GM21381 (cell line): ENCODE data around the gene SDHAF1.

Source experiments
- ATAC-seq: cut with Tn5 transposase; IDR thresholded peaks from one replicate; pipeline ENCODE4 v1.9.1; 2021; ENCODE audit warnings: mild to moderate bottlenecking, moderate library complexity; ENCODE audit not compliant: unreplicated experiment

The SDHAF1 gene

DNA sequence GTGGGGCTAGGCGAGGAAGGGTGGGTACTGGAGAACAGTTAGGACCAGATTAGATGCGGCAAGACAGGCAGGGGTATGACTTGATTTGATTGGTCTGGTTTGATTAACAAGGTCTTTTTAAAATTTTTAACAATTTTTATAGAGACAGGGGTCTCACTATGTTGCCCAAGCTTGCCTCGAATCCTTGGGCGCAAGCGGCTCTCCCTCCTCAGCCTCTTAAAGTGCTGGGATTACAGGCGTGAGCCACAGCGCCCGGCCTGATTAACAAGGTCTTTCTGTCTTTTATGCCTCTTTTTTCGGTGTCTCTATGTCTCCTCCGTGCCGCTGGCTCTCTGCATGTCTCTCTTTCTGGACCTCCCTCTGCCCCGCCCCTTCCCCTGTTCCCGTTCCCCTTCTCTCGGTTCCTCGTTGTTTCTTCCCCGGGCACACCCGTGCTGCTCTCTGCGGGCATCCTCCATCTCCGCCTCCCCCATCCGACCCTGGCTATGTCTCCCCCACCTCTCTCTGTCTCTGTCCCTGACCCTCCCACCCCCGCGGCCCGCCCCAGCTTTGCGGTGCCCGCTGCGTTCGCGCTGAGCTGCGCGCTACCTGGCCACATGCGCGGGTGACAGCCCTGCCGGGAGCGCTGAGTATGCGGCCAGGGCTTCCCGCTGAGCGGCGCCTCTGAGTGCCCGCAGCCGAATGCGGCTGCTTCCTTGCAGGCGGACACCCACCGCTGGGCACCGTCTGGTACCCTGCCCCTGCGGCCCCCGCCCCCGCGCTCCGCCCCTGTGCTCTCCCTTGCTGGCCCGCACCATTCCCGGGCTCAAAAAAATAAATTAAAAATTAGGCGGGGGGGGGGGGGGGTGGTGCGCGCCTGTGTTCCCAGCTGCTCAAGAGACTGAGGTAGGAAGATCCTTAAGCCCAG lies 8.1 kb upstream of the SDHAF1 start:
- no peak for ATAC-seq

DNA sequence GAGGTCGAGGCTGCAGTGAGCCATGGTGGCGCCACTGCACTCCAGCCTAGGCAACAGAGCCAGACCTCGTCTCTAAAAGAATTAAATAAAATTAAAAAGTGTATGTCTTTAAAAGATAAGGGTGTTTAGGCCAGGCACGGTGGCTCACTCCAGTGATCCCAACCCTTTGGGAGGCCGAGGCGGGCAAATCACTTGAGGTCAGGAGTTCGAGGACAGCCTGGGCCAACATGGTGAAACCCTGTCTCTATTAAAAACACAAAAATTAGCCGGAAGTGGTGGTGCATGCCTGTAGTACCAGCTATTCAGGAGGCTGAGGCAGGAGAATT lies 7.5 kb upstream of the SDHAF1 start:
- ATAC-seq = no peak

DNA sequence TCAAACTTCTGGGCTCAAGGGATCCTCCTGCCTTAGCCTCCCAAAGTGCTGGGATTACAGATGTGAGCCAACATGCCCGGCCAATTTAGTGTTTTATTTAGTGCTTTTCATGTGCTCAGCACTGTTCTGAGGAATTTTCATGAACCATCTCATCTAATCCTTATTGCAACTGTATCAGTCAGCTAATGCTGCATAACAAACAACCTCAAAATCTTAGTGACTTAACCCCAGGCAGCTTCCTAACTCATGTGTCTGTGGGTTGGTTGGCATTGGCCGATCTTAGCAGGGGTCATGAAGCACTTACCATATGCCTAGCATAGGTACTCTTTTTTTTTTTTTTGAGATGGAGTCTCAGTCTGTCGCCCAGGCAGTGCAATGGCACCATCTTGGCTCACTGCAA lies 6.2 kb upstream of the SDHAF1 start:
- no peak for ATAC-seq

DNA sequence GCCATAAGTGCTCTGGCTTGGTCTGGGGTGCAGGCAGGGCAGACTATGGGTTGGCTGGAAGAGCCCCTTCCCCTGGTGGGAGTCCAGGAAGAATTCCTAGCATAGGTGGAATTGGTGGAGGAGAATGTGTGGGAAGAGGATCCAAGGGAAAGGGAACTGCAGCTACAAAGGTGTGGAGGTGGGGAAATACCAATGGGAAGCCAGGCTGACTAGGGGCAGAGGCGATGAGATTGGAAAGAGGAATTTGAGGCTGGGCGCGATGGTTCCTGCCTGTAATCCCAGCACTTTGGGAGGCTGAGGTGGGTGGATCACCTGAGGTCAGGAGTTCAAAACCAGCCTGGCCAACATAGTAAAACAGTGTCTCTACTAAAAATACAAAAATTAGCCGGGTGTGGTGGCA lies 4.8 kb upstream of the SDHAF1 start:
- no peak for ATAC-seq

DNA sequence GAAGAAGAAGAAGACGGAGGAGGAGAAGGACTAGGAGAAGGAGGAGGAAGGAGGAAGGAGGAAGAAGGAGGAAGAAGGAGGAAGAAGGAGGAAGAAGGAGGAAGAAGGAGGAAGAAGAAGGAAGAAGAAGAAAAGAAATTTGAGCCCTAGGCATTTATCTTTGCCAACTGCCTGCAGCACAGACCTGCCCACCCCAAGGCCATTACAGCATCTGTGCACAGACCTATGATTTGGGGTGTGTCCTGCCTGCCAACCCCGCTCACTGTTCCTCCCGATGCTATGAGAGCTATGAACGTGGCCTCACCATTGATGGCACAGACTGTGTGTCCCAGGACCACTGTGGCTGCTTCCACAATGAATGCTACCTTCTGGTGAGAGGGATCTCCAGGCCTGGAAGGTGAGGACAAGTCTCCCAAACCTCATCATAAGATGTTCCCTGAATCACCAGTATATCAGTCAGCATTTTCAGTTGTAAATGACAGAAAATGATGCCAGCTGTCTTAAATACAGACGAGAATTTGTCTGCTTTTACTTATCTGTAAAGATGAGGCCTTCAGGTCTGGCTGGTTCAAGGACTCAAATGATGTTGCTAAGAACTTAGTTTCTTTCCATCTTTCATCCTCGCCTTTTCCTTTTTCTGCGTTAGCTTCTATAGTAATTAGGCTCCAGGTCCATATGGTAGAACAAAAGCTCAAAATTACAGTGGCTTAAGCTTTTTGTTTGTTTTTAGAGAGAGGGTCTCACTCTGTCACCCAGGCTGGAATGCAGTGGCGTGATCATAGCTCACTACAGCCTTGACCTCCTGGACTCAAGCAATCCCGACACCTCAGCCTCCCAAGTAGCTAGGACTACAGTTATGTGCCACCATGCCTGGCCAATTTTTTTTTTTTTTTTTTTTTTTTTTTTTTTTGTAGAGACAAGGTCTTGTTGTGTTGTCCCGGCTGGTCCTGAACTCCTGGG lies 3.9 kb upstream of the SDHAF1 start:
- no peak for ATAC-seq

DNA sequence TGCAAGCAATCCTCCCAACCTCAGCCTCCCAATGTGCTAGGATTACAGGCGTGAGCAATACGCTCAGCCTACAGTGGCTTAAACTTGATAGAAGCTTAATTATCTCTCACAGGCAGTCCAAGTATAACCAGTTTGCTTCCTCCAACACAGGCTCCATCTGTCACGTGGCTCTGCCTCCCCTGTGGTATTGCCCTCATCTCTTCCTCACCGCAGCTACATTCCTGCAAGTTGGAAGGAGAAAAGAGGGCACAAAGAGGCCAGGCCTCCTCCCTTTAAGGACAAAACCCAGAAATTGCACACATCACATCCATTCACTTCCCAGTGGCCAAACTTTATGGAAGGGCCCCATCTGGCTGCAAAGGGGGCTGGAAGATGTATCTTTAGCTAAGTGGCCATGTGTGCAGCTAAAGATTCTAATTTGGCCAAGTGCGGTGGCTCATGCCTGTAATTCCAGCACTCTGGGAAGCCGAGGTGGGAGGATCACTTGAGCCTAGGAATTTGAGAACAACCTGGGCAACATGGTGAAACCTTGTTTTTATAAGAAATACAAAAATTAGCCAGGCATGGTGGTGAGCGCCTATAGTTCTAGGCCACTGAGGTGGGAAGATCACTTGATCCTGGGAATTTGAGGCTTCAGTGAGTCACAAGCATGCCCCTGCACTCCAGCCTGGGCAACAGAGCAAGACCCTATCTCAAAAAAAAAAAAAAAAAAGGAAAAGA lies 3.1 kb upstream of the SDHAF1 start:
- ATAC-seq = no peak

DNA sequence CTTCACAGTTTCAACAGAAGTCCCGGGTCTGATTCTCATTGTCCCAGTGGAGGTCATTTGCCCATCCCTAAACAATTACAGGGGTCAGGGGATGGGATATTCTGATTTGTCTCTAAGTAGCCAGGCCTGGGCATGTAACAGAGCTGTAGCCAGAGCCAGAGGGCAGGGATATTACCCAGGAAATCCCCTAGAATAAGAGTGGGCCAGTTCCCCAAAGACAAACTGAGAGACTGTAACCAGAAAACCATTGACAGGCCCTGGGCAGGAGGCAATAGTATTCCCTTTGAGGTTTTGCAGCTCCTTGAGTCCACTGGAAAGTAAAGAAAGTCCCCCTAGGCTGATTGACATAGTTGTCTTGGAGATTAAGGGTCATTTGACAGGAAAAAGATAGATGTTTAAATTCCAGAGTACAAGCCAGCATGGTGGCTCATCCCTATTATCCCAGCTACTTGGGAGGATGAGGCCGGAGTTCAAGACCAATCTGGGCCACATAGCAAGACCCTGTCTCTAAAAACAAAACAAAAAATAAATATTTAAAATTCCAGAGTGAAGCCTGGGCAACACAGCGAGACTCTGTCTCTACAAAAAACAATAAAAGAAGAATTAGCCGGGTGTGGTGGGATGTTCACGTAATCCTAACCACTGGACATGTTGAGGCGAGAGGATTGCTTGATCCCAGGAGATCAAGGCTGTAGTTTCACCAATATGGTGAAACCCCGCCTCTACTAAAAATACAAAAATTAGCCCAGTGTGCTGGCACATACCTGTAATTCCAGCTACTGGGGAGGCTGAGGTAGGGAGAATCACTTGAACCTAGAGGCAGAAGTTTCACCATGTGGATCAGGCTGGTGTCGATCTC lies 1.9 kb upstream of the SDHAF1 start:
- ATAC-seq = no peak

DNA sequence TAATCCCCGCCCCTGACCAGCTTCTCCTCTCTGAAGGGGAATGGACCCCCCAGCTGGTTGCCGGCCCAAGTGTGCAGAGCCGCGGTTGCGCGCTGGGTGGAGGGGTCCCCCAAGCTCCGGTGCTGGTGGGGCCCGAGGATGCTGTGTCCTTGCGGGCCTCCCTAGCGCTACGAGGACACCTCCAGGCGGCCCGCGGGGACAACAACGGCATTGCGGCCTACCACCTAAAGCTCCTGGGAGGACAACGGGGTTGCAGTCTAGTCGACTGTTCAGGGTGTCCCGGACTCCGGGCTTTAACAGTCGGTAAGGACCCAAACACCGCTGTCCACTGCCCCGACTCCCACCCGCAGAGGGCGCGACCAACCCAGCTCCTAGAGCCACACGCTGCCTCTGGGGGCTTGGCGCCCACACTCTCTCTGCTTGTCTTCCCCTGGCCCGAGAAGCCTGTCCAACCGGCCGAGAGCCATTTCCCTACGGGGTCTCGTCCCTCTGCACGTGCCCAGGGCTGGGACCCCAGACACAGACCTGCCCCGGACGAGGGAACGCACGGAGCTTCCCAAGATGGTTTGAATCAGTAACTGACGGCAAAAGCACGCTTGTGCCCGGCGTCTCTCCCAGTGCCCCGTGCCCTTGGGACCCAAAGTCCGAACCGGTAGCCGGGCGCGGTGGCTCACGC lies 927 bp upstream of the SDHAF1 start:
- no peak for ATAC-seq

DNA sequence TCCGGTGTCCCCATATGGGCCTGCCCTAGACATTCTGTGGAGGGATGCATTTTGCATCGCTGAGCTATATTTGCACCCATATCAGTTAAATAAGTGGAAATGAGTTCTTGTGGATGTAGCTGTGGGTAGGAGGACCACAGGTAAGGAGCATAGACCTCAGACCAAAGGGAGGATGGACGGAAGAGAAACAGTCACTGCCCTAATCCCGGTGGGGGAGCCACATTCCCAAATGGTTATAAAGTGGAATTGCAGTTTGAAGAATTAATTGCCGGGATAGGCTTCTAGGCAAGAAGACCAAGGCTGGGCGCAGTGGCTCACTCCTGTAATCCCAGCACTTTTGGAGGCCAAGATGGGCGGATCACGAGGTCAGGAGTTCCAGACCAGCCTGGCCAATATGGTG lies 1.8 kb downstream of the SDHAF1 start:
- no peak for ATAC-seq

DNA sequence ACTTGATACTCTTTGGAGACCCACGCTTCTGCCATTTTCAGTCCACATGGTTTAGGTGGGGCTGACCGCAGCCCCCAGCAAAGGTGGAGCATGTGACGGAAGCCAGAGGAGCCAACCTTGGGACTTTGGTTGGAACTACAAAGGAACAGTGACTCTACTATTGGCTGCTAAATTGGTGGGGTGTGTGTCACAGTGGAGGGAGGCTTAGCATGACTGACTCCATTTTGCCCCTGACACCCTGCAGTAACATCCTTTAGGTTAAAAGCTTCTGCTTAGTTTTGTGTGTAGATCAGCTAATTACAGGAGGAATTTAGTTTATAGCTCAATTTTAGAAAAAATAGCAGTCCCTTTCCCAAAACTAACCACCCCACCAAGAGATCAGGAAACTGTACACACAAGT lies 6.6 kb downstream of the SDHAF1 start:
- no peak for ATAC-seq

DNA sequence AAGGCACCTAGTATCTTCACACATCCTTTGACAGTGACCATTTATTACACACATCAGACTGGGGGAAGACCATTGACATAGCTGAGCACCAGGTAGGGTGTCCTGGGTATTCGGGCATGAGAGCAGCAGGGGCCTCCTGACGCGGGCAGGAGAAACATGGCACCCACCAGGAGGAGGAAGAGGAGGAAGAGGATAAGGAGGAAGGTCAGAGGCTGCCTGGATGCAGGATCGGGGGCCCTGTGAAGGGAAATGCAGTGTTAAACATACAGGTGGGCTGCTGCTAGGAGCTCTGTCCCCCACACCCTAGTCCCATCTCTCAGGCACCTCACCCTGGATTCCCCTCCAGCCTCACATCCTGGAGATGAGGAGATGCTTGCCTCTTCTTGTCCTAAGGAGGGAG lies 8.3 kb downstream of the SDHAF1 start:
- ATAC-seq = no peak

DNA sequence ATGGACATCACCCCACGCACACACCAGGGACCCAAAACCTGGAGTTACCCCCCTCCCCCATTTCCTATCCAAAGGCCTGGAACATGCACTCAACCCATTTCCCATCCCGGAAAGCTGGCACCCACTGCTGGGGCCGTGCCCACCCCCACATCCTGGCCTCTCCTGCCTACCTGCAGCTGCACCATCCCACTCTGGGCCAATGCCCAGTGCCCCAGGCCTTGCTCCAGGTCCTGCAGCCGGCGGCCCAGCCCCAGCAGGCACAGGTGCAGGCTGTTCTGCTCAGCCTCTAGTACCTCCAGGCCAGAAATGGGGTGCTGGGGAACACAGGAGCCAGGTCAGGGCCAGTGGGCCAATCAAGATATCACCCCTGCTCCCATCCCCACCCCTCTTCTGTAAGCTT lies 12.0 kb downstream of the SDHAF1 start:
- no peak for ATAC-seq

DNA sequence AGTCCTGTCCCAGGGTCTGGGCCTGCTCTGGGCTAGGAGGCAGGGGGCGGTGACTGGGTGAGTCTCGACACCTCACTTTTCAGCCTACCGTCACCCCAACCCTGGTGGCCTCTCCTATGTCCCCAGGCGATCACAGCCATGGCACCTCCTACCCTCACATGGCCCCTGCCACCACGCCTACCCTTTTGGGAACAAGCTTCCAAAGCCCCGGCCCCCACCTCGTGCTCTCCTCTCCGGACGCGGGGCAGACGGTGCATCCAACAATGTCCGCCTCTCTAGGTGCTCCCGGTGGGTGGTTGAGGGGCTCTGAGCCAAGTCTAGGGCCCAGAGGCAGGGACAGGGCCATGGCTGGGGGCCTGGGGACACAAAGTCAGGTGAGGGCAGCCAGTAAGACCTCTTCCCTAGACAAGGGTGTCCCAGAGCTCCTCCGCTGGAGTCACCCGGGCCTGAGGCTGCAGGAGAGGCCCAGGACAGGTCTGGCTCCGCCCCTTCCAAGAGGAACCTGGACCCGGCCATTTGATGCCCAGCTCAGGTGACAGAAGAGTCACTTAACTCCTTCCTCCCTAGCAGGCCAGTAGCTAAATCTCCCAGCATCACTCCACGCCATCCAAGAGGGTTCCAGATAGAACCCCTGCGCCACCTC lies 13.5 kb downstream of the SDHAF1 start, which contains the start of gene SYNE4:
TSS of gene SYNE4 (minus strand) at position 478 of the 643 bp plus-strand sequence. CDS start at position 346, 132 bp downstream.
- no peak for ATAC-seq

DNA sequence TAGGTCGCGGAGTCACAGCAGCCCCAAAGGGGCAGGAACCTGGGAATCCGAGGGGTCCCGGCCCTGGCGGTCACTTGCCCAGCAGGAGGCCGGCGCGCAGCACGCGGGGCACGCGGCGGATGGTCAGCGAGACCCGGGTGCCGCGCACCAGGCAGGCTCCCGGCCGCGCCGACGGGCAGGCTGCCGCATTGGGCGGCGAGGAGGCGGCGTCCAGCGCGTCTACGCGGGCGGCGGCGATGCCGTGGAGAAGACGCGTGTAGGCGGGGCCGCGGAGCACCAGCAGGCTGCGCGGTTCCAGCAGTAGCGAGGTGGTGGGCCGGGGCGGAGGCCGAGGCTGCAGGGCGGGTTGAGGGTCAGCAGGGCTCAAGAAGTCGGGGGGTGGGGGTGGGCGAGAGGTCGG lies 14.2 kb downstream of the SDHAF1 start:
- ATAC-seq = no peak

DNA sequence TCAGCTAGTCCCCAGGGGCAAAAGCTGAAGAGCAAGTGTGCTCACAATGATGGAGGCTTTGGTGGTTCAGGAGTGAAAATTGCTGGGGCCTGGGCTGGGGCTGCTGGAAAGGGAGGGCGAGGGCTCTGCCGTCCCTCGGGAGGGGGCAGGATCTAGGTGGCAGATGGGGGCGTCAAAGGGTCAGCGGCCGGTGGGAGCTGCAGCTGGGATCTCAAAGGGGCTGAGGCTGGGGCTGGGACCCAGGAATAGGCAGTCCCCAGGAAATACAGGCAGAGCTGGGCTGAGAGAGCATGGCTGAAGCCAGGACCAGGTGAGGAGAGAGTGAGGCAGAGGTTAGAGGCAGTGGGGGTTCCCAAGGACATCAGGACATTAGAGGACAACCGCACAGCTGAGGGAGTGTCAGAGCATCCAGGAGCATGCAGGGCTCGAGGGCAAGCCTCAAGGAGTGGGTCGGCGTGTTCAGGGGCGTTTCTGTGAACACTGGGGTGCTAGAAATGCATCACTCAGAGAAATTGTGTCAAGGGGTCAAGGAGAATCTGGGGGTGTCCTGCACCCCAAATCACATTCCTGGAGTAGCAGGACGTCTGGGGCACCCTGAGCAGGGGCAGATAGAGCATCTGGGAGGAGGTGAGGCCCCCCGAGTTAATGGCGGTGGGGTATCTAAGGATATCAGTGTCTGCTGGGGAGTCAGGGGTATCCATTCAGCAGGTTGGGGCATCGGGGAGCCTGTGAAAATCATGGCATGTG lies 14.8 kb downstream of the SDHAF1 start:
- no peak for ATAC-seq

DNA sequence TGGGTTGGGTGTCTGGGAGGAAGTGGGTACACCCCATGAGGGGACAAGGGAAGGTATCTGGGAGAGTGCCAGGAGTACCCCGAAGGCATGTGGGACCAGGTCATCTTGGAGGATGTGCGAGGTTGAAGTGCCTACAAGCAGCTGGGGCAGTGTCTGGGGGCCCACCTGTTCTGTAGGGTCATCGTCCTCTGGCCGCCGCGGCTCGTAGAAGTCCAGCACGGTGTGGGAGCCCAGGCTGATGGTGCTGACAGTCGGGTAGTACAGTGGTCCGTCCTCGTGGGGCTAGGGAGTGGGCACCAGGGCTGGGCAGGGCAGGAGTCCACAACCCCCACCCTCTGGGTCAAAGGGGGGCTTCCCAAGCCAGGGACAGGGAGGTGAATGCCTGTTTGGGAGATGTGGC lies 15.4 kb downstream of the SDHAF1 start:
- ATAC-seq = no peak

DNA sequence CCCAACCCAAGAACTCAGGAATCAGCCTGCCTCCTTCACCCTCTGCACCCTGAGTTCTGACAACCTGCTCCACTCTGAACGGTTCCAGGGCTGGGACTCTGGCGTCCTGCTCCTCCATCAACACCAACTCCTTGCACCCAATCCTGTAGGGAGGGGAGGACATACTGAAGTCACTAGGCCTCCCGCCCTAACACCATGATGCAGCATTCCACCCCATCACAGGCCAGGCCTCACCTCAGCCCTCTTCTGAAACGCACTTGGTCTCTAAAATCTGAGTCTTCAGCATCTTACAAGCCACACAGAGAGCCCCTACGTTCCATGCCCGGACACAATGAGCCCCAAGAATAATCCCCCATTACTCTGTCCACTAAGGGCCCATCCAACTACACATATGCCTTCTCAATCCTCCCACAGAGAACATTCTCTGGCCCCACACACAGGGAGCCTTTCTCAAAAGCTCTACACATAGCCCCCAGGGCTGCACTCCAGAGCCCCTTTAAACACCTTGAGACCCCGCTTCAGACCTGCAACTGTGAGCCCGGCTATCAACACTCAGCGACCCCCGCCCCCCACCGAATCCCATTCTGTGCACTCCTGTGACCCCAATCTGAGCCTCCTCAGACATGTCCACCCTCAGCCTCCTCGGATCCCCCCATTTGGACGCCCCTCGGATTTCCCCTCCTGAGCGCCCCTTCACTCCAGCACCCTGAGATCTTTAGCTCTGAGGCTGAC lies 18.5 kb downstream of the SDHAF1 start:
- no peak for ATAC-seq
